Fibroblast of mammary gland (primary cell): Measurements from ENCODE around the gene NLGN2.

Source experiments
- DNase-seq: peaks from one replicate; pipeline ENCODE4 v3.0.0-alpha.2; 2010; ENCODE audit warnings: low read depth
- H3K4me3 ChIP-seq: 2 replicates; pipeline ENCODE4 v1.5.1; 2011; ENCODE audit warnings: low read depth, mild to moderate bottlenecking, low read length, moderate library complexity; ENCODE audit not compliant: control insufficient read depth
- TF ChIP-seq, protein P1 (sequence below): conservative IDR thresholded peaks from 2 replicates; pipeline ENCODE4 v1.5.1; 2011; ENCODE audit warnings: low read depth, low read length, inconsistent platforms; ENCODE audit not compliant: control insufficient read depth, insufficient read depth

The NLGN2 gene

GRCh38 chr17:7459961-7460545 is 52.4 kb downstream of the NLGN2 start:
- DNase-seq = peak; percentile 39
- H3K4me3 ChIP-seq = no peak overlapping the region
- TF ChIP-seq, protein P1, sequence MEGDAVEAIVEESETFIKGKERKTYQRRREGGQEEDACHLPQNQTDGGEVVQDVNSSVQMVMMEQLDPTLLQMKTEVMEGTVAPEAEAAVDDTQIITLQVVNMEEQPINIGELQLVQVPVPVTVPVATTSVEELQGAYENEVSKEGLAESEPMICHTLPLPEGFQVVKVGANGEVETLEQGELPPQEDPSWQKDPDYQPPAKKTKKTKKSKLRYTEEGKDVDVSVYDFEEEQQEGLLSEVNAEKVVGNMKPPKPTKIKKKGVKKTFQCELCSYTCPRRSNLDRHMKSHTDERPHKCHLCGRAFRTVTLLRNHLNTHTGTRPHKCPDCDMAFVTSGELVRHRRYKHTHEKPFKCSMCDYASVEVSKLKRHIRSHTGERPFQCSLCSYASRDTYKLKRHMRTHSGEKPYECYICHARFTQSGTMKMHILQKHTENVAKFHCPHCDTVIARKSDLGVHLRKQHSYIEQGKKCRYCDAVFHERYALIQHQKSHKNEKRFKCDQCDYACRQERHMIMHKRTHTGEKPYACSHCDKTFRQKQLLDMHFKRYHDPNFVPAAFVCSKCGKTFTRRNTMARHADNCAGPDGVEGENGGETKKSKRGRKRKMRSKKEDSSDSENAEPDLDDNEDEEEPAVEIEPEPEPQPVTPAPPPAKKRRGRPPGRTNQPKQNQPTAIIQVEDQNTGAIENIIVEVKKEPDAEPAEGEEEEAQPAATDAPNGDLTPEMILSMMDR = no peak

GRCh38 chr17:7460850-7461660 is 53.4 kb downstream of the NLGN2 start:
- H3K4me3 ChIP-seq = no peak overlapping the region
- TF ChIP-seq, protein P1 = no peak
- DNase-seq = no peak

DNA sequence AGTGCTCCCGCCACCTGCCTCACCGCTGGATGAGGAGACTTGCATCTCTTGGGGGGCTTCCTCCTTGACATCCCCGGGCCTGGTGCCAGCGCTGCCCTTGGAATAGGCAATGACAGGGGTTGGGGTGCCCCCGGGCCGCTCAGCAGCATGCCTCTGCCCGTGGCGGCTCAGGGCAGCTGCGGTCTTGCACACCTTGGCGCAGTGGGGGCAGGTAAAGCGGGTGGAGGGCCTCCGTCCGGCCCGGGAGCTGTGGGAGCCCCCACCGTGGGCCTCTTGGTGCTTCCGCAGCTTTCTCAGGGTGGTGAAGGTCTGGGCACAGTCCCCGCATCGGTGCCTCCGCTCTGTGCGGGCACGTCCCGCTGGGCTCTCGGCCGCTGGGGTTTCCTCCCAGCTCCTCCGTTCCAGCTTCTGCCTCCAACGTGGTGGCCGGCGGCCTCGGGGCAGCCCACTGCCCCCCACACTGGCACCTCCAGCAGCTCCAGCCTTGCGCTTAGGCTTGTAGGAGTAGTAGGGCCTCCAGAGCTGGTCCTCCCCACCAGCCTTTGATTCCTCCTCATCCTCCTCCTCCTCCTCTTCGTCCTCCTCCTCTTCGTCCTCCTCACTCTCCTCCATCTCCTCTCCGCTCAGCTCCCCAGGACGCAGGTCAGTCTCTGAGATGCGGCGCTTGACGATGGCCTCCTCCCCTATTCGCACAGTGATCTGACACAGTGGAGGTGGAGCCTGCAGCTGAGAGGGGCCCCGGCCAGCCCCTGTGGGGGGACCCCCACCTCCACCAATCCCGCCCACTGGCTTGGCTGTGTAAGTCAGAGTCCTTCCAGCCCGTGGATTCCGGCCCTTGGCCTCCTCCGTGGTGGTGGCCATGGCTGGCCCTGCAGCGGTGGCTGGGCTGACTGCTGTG is 55.1 kb downstream of the NLGN2 start:
- no peak overlapping the region for H3K4me3 ChIP-seq
- TF ChIP-seq, protein P1 = no peak
- no peak for DNase-seq

GRCh38 chr17:7463372-7463846 is 55.8 kb downstream of the NLGN2 start:
- TF ChIP-seq, protein P1 = no peak
- DNase-seq = no peak
- no peak overlapping the region for H3K4me3 ChIP-seq

DNA sequence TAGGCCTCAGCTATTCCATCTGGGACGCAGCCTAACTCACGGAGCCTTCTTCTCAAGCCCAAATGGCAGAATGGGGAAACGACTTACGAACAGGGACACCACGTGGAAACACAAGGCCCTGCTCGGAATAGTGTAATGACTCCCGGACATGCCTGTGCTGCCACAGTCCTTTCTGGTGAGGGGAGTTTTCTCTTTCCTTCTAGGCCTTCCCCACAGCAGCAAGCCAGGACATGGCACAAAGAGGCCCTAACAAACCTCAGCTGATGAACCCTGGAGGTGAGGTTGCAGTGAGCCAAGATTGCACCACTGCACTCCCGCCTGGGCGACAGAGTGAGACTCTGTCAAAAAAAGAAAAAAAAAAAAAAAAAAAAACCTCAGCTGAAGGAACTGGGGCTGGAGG is 56.4 kb downstream of the NLGN2 start:
- DNase-seq = no peak
- H3K4me3 ChIP-seq = no peak overlapping the region
- TF ChIP-seq, protein P1 = no peak

- DNase-seq = no peak
- TF ChIP-seq, protein P1 = no peak
- no peak overlapping the region for H3K4me3 ChIP-seq
Measured at GRCh38 chr17:7465597-7466275, 58.1 kb downstream of the NLGN2 start.
